ENCODE data around the gene SLC5A10. TPM values are rescaled to one million over a fixed set of nuclear protein-coding genes. Genes with fewer than 3 reads are reported as not detected.

Gene SLC5A10
- total RNA-seq, 1 experiment from 2014 or later, result not detected

GRCh38 chr17:19010729-19011505 lies 59.0 kb downstream of the SLC5A10 start:
- no peak for DNase-seq (ENCODE audit: low spot score)
- no TSS peak for BruUV-seq (replicated peaks)
- no peak overlapping the region for H3K27ac ChIP-seq (ENCODE audit: low read depth, low read length, poor library complexity, severe bottlenecking)
- TF ChIP-seq EZH2 (IDR thresholded peaks at IDR 0.05; ENCODE audit: borderline replicate concordance, low read depth, low read length, poor library complexity, severe bottlenecking) (no peak), CTCF (conservative IDR thresholded peaks at IDR 0.05; ENCODE audit: low read depth, low read length) (no peak)
- H3K9me3 ChIP-seq (ENCODE audit: low read depth, low read length, poor library complexity, severe bottlenecking), result no peaks in the 10 kb centered on the region
- H3K4me3 ChIP-seq (ENCODE audit: low read depth, low read length, poor library complexity, severe bottlenecking), result no peak overlapping the region
- no peaks in the 10 kb centered on the region for H3K27me3 ChIP-seq (replicated peaks; ENCODE audit: insufficient read depth, low read depth, low read length, poor library complexity)
- ChIA-PET CTCF (no interaction called here), POLR2A (ENCODE audit: low non-redundant PET) (interaction anchor here (0.6 kb wide), 1 partner anchor 8 kb away, joined by 3 read pairs; no protein-coding TSS in a partner anchor)
- intact Hi-C loops (cut with micrococcal nuclease; ENCODE audit: unreplicated experiment), result no loop called here
- H3K4me1 ChIP-seq (ENCODE audit: insufficient read depth, low read length, poor library complexity, severe bottlenecking), result no peaks in the 10 kb centered on the region
- no peaks in the 10 kb centered on the region for H3K36me3 ChIP-seq (ENCODE audit: insufficient read depth, low read length, poor library complexity, severe bottlenecking)

GRCh38 chr17:19011581-19011980 lies 59.6 kb downstream of the SLC5A10 start:
- TF ChIP-seq CTCF (conservative IDR thresholded peaks at IDR 0.05; ENCODE audit: low read depth, low read length) (no peak), EZH2 (IDR thresholded peaks at IDR 0.05; ENCODE audit: borderline replicate concordance, low read depth, low read length, poor library complexity, severe bottlenecking) (no peak)
- H3K27me3 ChIP-seq (replicated peaks; ENCODE audit: insufficient read depth, low read depth, low read length, poor library complexity), result no peaks in the 10 kb centered on the region
- no peak overlapping the region for H3K27ac ChIP-seq (ENCODE audit: low read depth, low read length, poor library complexity, severe bottlenecking)
- intact Hi-C loops (cut with micrococcal nuclease; ENCODE audit: unreplicated experiment), result no loop called here
- H3K9me3 ChIP-seq (ENCODE audit: low read depth, low read length, poor library complexity, severe bottlenecking), result no peaks in the 10 kb centered on the region
- BruUV-seq (replicated peaks), result no TSS peak
- POLR2A ChIA-PET (ENCODE audit: low non-redundant PET), result interaction anchor here (0.6 kb wide), 1 partner anchor 9 kb away, joined by 3 read pairs; no protein-coding TSS in a partner anchor
- CTCF ChIA-PET, result no interaction called here
- H3K4me3 ChIP-seq (ENCODE audit: low read depth, low read length, poor library complexity, severe bottlenecking), result no peak overlapping the region
- no peak for DNase-seq (ENCODE audit: low spot score)
- H3K36me3 ChIP-seq (ENCODE audit: insufficient read depth, low read length, poor library complexity, severe bottlenecking), result no peaks in the 10 kb centered on the region
- H3K4me1 ChIP-seq (ENCODE audit: insufficient read depth, low read length, poor library complexity, severe bottlenecking), result no peaks in the 10 kb centered on the region

GRCh38 chr17:19012171-19013080 lies 60.5 kb downstream of the SLC5A10 start:
- Histone ChIP-seq H3K9me3 (ENCODE audit: low read depth, low read length, poor library complexity, severe bottlenecking) (no peaks in the 10 kb centered on the region), H3K27me3 (replicated peaks; ENCODE audit: insufficient read depth, low read depth, low read length, poor library complexity) (no peaks in the 10 kb centered on the region), H3K36me3 (ENCODE audit: insufficient read depth, low read length, poor library complexity, severe bottlenecking) (no peaks in the 10 kb centered on the region), H3K4me3 (ENCODE audit: low read depth, low read length, poor library complexity, severe bottlenecking) (no peak overlapping the region), H3K4me1 (ENCODE audit: insufficient read depth, low read length, poor library complexity, severe bottlenecking) (no peaks in the 10 kb centered on the region), H3K27ac (ENCODE audit: low read depth, low read length, poor library complexity, severe bottlenecking) (no peak overlapping the region)
- ChIA-PET POLR2A (ENCODE audit: low non-redundant PET) (no interaction called here), CTCF (no interaction called here)
- no TSS peak for BruUV-seq (replicated peaks)
- DNase-seq (ENCODE audit: low spot score), result no peak
- intact Hi-C loops (cut with micrococcal nuclease; ENCODE audit: unreplicated experiment), result no loop called here
- TF ChIP-seq EZH2 (IDR thresholded peaks at IDR 0.05; ENCODE audit: borderline replicate concordance, low read depth, low read length, poor library complexity, severe bottlenecking), result no peak

Measured in A673 (cell line).